Measurements from ENCODE around the gene S100A8.
A peak's percentile ranks its signal among the peaks of the same experiment; 100 is the strongest.
"Not testable (repeated sequence)": the region's sequence is repeated elsewhere in the genome, so short reads cannot be mapped to it uniquely, and the experiment has no call there.

S100A8 gene

DNA sequence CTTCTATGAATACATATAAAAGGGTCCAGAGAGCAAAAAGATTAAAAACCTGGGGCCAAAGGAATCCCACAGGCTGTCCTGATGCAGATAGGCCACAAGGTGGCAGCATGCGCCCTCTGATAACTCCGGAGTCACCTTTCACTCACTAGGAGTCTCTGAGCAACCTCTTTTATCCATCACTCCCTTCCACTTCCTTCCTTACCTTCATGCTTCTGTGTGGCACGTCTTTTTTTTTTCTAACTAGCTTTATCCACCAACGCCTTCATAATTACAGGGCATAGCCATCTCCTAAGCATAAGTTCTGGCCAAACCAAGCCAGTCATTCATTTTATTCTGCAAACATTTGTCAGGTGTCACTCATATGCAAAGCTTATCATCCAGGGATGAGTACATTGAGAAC, 38.4 kb downstream of the S100A8 start:
- no peak overlapping the region for H3K27ac ChIP-seq
- TF ChIP-seq ZFX (IDR thresholded peaks at IDR 0.05): no peak
- TF ChIP-seq, protein P1, sequence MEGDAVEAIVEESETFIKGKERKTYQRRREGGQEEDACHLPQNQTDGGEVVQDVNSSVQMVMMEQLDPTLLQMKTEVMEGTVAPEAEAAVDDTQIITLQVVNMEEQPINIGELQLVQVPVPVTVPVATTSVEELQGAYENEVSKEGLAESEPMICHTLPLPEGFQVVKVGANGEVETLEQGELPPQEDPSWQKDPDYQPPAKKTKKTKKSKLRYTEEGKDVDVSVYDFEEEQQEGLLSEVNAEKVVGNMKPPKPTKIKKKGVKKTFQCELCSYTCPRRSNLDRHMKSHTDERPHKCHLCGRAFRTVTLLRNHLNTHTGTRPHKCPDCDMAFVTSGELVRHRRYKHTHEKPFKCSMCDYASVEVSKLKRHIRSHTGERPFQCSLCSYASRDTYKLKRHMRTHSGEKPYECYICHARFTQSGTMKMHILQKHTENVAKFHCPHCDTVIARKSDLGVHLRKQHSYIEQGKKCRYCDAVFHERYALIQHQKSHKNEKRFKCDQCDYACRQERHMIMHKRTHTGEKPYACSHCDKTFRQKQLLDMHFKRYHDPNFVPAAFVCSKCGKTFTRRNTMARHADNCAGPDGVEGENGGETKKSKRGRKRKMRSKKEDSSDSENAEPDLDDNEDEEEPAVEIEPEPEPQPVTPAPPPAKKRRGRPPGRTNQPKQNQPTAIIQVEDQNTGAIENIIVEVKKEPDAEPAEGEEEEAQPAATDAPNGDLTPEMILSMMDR (conservative IDR thresholded peaks at IDR 0.05): peak; percentile 95

DNA sequence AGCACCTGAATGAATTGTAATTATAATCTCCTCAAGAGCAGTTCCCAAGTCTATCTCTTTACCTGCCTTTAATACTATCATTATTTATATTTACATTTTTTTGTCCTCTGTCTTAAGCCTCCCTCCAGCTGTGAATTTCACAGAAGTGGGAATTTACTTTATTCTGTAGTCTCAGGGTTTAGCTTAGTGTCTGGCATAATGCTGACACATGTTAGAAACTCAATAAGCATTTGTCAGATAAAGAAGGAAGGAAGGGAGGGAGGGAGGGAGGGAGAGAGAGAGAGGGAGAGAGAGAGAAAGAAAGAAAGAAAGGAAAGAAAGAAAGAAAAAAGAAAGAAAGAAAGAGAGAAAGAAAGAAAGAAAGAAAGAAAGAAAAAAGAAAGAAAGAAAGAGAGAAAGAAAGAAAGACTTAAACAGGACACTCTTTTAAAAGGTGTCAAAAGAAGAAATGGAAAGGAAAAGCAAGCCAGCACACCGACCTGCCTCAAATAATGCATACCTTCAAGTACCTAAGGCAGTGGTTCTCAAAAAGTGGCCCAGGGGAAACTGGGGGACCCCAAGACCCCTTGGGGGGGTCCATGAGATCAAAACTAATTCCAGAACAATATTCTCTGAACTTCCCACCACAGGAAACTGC, 40.4 kb downstream of the S100A8 start:
- no peak overlapping the region for H3K27ac ChIP-seq
- TF ChIP-seq ZFX (IDR thresholded peaks at IDR 0.05): no peak
- TF ChIP-seq, protein P1 (conservative IDR thresholded peaks at IDR 0.05): no peak

DNA sequence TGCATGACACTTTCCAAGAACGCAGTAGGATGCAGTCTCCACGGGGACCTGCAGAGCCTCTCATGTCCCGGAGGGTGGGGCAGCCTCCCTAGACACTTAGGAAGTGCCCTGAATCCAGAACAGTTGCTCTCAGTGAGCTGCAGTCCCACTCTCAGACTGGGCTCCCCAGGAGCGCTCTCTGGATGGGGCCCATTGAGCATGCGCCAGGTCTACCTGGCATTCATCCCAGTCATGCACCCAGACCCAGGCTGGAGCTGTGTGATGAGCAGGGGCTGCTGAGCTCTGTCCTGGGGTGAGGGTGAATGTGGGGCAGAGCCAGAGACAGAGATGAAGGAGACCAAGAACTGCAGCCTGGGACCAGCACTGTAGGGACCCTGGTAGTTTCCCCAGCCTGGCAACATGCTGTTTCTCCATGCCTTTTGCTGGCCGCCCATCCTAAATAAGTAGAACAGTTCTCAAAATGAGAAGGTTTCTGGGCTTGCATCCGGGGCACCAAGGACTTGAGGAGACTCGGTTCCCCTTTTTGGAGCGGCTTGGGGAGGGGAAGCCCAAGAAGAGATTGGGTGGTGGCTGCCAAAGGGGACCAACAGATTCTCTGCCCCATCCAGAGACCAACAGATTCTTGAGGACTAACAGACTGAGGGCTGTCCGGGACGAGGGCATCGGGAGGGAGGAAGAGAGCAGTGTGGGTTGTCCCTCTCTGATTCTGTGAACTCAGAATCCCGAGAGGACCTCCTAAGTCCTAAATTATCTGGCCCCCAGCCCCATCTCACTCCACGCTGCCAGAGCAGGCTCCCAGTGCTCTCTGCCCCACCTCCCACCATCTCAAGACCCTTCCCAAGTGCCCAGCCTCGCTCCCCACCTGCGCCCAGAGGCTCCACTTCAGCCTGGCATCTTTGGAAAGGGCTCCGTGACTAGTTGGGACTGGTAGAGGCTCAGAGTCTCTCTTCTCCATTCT, 41.2 kb downstream of the S100A8 start:
- TF ChIP-seq, protein P1 (conservative IDR thresholded peaks at IDR 0.05): no peak
- TF ChIP-seq ZFX (IDR thresholded peaks at IDR 0.05): no peak
- no peak overlapping the region for H3K27ac ChIP-seq

DNA sequence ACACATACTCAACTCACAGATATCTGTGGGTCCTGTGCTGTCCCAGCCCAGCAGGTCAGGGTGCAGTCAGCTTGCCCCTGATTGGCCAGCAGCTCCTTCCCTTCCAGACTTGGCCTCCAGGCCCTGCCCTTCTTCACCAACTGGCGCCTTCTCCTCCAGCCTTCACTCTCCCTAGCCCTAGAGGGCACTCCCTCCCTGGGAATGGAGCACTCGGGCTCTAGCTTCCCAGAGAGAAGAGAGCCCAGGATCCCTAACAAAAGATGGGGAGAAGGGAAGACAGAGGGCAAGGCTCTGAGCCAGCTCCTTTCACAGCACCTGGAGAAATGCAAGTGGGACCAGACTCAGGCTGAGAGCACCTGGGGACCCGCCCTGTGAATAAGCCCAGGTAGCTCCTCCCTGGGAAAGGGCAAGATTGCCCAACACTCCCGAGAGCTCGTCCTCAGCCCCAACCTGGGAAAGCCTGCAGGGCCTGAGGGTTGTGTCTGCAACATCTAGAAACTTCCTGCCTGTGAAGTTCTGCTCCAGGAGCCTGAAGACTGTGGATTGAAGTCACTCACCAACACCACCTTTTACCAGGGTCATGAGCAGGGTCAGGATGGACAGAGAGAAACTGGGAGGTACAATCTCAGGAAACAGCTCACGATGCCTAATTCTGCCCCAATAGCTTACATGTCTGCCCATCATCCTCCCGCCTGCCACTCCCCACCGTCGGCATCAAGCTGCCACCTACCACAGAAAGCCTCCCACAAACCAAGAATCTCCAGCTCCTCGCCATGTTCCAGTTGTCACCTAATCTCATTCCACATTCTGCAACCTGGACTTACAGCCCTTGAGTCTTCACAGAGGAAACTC, 42.1 kb downstream of the S100A8 start, which contains the start of gene PGLYRP4:
TSS of gene PGLYRP4 (minus strand) at position 331 of the 852 bp plus-strand sequence. CDS start 909 bp downstream, outside the sequence.
- TF ChIP-seq, protein P1 (conservative IDR thresholded peaks at IDR 0.05): no peak
- TF ChIP-seq ZFX (IDR thresholded peaks at IDR 0.05): no peak

DNA sequence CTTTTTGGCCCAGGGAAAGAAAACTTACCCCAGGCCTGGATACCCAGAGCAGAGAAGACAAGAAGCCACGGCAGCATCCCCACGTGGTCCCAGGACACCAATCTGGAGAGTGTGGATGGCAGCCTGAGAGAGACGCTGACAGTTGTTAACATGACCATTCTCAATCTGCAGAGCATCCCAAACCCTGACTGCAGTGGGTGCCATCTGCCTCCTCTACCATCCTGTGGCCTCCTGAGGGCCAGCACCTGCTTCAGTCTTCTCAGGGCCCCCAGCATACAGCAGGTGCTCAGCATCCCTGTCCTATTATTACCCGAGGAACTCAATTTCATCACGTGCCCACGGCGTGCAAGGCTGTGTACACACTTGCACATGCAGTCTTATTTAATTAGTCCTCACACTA, 43.0 kb downstream of the S100A8 start:
- H3K27ac ChIP-seq: no peak overlapping the region
- no peak for TF ChIP-seq ZFX (IDR thresholded peaks at IDR 0.05)
- TF ChIP-seq, protein P1 (conservative IDR thresholded peaks at IDR 0.05): no peak

More for the DNA sequence above, 42.1 kb downstream of the S100A8 start, which contains the start of gene PGLYRP4:
- H3K27ac ChIP-seq: no peak within 1 kb of the TSS

DNA sequence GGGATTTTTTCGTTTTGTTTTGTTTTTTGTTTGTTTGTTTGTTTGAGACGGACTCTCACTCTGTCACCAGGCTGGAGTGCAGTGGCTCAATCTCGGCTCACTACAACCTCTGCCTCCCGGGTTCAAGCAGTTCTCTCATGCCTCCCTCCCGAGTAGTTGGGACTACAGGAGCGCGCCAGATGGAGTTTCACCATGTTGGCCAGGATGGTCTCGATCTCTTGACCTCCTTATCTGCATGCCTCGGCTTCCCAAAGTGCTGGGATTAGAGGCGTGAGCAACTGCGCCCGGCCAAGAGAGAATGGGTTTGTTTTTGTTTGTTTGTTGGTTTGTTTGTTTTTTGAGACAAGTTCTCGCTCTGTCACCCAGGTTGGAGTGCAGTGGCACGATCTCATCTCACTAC, 43.8 kb downstream of the S100A8 start:
- not testable (repeated sequence) for H3K27ac ChIP-seq

DNA sequence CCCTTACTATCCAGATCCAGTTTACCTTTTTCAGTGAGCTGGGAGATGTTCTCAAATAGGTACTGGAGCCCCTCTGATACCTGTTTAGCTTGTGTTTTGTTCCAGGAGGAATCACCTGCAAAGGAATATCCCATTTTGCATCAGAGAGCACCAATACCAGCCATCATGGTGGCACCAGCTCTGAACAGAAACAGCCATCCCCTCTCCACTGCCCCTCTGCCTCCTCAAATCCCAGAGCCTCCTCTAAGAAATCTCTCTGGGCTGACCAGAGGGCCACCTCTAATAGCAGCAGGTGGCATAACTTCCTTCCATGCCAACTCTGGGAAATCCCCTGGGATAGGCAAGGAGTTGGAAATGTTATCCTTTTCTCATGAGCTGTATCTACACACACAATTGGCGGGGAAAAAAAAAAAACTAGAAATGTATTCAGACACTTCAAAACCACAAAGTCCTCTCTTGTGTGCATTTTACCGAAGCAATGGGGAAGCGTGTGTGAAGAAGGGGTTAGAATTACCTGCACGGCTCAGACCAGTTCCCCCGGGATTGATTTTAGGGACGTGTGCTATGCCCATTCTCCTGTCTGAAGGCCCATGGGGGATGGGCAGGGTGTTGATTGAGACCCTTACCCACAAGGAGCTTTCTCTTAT, 44.7 kb downstream of the S100A8 start:
- TF ChIP-seq ZFX (IDR thresholded peaks at IDR 0.05): no peak
- TF ChIP-seq, protein P1 (conservative IDR thresholded peaks at IDR 0.05): no peak
- H3K27ac ChIP-seq: no peak overlapping the region

Data from C4-2B (cell line).